ENCODE measurements around the gene MEF2C.
"Not testable (repeated sequence)": the region's sequence is repeated elsewhere in the genome, so short reads cannot be mapped to it uniquely, and the experiment has no call there.

Gene MEF2C

DNA sequence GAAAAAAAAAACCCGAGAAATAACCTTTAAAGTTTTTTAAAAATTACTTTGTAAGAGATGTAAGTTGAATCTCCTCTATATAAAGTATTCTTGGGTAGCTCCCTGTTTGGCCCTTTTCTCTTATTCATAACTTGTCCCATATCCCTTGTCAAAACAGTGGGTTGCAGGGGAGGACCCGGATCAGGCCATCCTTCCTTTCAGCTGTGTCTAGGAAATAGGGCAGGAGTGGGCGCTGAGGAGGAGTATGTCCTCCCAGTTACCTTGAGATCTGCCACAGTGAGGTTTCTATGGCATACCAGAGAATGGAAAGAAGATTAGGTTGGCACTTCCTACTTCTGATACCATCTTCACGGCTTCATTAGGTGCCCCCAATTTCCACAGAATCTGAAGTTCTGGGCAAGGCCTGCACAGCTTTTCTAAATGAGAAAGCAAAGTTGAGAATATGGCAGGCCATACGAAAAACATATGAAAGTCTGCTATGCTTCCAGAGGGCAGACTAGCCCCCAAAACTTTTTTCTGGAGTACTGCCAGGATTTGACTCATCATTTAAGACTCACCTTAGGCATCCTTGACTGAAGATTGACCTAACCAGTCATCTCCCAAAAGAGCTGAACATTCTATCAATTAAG, 20.3 kb downstream of the MEF2C start:
- no peak for DNase-seq (ENCODE audit: low read depth in 2 of 2)

DNA sequence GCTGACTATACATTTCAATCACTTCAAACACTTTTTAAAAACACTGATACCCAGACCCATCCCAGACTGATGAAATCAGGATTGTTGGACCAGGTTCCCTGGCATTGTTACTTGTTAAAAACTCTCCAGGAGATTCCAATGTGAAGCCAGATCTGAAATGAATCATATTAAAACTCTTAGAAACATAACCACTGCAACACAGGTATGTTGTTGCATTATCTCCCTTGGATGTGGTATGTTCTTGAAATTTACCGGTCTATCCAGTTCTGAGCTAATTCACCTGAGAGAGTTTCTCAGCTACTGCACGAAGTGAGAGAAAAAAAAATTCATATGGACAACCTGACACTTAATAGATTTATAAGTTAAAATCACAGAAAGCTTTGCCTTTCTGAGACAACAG, 21.8 kb downstream of the MEF2C start:
- DNase-seq (ENCODE audit: low read depth in 2 of 2), result no peak

DNA sequence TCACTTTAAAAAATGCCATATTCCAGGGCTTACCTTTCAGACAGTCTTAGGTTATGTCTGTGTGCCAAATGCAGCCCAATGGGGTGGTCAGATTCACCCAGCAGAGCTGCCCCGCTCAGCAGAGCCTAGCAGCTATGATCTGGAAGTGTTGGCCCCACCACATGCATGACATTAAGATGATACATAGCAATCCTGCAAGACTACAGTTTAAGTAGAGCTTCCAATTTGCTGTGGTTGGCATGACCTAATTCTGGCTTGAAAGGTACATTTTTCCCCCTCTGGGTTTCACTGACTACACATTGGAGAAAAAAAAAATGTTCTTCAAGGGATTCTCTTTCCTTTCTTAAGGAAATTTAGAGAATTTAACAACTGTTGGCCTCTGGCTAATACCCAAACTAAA, 22.5 kb downstream of the MEF2C start:
- DNase-seq (ENCODE audit: low read depth in 2 of 2), result no peak

DNA sequence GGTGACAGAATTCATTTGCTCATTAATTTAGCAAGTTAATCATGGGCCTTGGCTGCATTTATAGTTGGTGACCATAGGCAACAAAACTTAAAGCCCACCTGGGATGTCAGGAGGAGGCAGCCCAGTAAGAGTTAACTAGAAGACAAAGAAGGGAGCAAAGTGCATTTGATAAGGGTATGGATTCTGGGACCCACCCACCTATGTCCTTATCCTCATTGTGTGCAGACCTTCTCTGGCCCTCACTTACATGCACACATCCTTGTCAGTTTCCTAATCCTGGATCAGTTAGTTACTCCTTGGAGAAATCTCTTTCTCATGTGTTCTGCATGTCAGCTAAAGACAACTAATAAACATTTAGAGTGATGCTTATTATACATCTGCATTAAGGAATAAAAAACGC, 24.6 kb downstream of the MEF2C start:
- no peak for DNase-seq (ENCODE audit: low read depth in 2 of 2)

DNA sequence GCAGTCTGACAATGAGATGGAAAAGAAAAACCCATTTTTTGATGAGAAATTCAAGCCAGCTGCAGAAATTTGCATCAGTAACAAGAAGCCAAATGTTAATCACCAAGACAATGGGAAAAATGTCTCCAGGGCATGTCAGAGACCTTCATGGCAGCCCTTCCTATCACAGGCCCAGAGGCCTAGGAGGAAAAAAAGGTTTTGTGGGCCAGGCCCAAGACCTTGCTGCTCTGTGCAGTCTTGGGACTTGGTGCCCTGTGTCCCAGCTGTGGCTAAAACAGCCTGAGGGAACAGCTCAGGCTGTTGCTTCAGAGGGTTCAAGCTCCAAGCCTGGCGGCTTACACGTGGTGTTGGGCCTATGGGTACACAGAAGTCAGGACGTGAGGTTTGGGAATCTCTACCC, 26.6 kb downstream of the MEF2C start:
- not testable (repeated sequence) for DNase-seq (ENCODE audit: low read depth in 2 of 2)

DNA sequence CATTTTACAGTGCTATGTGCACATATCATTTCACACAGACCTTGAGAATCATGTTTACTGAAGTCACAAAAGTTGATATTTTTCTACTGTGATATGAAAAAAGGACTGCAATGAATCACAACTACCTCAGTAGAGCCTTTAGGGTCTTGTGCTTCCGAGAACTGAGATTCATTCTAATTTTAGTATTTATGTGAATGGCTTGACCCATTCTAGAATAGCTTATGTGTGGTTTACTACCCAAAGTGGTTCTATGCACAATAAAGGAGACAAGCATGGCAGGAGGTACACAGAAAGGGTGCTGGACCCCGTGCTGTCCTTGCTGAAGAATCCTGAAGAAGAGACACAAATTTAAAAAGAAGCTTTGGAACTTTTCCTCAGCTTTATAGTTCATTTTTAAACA, 28.2 kb downstream of the MEF2C start:
- DNase-seq (ENCODE audit: low read depth in 2 of 2), result no peak

DNA sequence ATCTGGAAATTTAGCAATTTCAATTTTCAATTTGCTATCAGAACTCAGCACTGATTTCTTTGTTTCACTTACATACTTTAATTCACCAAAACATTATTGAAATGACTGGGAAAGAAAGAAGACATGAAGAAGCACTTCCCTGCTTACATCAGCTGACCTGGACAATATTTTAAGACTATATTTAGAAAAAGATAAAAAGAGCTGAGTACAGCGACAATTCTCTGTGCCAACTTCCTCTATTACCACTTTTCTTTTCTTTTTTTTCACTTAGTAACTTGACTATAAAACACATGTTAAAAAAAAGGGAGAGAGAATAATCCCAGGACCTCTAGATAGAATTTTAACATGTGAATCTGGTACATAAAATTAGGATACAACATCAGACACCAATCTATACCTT, 35.6 kb downstream of the MEF2C start:
- no peak for DNase-seq (ENCODE audit: low read depth in 2 of 2)

DNA sequence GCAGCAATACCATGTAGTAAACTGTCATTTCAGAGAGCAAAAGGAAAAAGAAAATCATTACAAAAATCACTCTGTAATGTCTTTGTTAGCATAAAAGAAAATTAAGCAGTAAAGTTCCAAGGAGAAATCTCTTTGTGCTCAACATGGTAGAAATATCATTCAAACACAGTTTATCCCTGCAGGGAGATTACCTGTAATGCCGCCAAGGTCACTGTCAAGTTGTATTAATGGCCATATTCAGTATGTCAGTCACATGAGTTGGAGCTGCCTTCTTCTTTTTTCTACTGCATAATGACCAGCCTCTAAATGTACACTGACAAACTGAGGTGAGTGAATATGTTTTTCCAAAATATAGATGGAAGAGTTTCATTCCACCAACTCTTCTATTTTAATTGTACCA, 36.5 kb downstream of the MEF2C start:
- DNase-seq (ENCODE audit: low read depth in 2 of 2), result no peak

DNA sequence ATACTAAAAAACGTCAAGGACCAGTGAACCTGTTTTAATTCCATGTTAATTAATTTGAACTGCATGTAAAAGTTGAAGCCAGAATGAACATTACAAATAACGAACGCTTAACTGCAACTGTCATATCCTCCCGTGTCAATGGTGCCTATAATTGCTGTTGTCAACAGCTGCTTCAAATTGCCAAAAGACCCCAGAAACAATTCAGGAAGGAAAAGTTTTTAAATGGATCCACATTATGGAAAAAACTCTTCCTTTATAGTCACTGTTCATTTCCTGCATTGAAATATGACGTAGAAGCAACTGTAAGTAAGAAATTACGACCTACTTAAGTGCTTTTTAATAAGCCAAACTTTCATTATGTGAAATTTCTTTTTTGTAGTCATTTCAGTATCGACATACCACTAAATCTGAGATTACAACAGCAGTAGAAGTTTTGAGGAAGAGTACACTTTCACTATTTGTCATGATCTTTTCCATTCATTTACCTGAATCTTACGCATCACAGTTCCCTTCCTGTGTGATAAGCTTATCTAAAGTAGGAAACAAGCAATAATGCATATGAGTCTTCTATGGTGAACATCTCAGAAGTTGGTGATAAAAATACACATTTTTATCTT, 37.8 kb downstream of the MEF2C start:
- no peak for DNase-seq (ENCODE audit: low read depth in 2 of 2)

DNA sequence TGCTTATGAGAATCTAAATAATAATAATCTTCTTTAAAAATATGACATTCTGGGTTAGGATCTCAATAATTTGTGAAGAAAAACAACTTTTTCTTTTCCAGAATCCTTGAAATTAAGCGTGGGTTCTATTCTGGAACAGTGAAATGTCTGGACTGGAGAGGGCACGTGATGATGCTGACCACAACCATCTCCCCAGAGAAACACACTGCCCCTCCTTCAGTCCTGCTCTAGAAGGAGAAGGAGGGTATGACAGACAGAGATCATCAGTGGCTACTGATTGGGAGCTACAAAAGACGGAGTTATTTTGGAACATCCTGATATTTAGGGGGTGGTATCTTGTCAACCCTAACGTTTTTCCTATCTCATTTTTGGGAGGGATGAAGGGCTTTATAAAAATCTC, 40.2 kb downstream of the MEF2C start:
- no peak for DNase-seq (ENCODE audit: low read depth in 2 of 2)

DNA sequence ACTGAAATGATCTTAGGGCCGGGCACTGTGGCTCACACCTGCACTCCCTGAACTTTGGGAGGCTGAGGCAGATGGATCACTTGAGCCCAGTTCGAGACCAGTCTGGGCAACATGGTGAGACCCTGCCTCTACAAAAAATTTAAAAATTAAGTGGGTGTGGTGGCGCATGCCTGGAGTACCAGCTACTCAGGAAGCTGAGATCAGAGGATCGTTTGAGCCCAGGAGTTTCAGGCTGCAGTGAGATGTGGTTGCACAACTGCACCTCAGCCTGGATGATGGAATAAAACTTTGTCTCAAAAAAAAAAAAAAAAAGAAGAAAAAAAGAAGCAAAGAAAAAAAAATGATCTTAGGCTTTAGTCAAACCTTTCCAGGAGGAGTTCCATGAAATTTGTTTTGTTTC, 41.8 kb downstream of the MEF2C start:
- no peak for DNase-seq (ENCODE audit: low read depth in 2 of 2)

DNA sequence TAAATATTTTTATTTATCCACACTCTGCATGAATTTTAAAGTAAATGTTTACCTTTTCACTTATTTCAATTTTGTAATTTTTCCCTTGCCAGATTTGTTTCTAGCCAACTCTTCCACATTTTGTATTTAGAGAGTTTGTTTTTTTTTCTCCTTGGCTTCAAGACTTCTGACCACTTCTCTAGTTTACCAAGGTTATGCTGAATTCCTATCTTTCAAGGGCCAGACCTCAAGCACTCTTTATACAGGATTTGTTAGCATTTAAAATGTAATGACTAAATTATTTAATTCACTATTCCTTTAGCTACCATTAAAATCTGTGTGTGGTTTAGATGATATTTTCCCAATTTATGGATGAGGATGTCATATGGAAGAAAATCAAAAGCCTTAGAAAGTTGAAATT, 42.5 kb downstream of the MEF2C start:
- DNase-seq (ENCODE audit: low read depth in 2 of 2), result no peak

DNA sequence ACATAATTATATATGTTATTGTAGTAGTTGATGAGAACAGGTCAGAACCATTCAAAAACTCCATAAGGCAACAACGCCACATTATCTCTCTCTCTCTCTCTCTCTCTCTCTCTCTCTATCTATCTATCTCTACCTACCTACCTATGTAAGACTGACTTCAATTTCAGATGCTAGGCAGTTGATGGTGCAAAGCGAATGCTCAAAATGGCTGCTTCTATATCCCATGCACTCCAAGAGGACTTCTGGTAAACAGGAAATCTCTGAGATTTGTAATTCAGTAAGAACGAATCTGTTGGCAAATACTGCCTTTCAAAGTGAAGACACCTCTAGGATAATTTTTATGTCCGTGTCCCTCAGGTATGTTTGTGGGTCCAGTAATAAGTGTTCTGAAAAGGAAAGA, 43.7 kb downstream of the MEF2C start:
- DNase-seq (ENCODE audit: low read depth in 2 of 2), result no peak

DNA sequence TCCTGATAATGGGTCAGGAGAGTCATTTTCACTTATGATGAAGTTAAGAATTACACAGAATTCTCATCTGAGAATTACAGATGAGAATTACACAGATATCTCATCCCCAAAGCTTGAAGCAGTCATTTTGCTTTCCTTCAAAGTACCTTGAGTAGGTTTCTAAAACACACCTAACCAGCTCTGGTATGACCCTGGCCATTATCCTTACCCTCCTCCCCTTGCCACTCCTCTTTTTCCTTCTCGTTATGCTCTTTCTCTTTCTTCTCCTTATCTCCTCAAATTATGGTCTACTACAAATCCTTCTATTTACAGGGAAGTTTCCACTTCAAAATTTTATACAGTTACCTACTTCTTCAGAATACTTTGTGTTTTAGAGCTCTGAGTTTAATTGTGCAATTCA, 44.5 kb downstream of the MEF2C start:
- no peak for DNase-seq (ENCODE audit: low read depth in 2 of 2)

DNA sequence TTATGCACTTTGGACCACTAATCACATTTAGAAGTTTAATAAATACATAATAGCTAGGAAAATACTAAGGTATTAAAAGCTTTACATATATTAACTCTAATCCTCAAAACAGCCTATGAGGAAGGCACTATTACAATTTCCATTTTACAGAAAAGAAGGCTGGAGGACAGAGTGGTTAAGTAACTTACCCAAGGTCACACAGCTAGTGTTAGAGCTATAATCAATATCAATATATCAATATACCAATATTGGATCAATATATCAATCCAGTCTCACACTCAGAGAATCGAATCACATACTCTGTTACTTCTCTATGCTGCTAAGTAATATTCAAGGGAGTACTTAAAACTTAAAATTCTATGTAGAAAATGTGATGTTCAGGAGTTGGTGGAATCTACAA, 45.2 kb downstream of the MEF2C start:
- no peak for DNase-seq (ENCODE audit: low read depth in 2 of 2)

DNA sequence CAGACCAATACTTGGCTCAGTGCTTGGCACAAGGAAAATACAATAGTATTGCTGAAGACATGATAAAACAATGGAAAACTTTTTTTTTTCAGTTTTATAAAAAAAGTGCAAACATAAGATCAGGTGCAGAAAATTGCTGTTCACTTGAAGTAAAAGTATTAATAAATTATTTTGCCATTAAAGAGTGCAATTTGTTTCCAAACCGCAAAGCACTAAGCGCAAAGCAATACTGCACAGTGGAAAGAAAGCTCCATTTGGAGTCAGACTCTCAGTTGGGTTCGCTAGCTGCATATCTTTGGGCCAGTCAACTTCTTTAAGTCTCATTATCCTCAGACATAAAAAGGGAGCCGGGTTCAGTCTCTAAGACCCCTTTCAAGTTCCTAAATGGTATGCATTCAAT, 45.8 kb downstream of the MEF2C start:
- no peak for DNase-seq (ENCODE audit: low read depth in 2 of 2)

DNA sequence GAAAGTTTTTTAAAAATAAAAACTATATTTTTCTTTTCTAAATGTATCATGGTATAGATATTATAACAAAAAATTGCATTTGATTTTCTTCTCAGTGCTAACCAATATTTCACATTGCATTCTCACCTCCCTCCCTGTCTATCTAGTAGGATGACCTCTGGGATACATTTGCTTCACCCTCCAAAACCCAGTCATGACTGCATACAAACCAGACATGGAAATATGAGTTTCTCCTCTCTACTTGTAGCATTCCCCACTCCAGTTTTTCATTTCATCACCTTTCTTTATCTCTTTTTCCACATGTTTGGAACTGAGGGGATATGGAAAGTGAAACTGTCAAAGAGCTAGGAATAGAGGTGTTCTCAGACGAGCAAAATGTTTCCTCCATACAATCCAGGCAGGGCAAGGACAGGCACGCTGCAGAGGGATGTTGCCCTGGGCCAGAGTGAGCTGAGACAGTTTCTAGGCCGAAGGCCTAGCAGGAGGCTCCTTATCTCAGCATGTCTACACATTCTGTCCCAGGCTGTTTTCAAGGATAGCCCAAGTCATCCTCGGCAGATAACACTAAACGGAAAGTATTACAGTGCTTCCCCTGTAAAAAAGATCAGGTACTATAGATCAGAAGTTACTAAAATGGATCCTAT, 46.7 kb downstream of the MEF2C start:
- no peak for DNase-seq (ENCODE audit: low read depth in 2 of 2)

DNA sequence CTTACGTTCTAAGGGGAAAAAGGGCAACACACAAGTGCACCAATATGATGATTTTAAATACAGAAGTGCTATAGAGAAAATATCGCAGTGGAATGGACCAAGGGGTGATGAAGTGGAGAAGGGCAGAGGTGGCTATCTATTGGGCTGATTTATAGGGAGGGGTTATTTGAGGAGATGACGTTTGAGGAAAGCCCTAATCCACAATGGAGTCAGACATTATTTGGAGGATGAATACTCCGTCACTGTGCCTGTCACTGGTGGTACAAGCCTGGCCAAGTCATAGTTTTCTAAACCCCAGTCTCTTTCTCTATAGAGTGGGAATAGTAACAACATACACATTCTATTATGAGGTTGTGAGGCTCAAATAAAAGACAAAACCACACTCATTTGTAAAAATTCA, 48.5 kb downstream of the MEF2C start:
- DNase-seq (ENCODE audit: low read depth in 2 of 2), result no peak

DNA sequence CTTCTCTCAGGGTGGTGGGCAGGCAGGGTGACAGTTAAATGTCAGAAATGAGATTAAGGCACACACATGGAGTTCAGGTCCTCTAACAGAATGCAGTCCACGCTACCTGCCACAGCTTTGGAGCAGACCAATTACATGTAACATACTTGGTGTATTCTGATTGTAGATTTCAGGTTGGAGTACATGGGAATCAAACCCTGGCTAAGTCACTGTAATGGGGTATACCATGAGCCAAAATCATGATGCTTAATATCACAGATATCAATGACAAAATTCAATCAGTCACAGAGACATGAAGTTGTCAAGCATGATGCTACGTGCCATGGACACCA, 48.9 kb downstream of the MEF2C start:
- DNase-seq (ENCODE audit: low read depth in 2 of 2), result no peak

DNA sequence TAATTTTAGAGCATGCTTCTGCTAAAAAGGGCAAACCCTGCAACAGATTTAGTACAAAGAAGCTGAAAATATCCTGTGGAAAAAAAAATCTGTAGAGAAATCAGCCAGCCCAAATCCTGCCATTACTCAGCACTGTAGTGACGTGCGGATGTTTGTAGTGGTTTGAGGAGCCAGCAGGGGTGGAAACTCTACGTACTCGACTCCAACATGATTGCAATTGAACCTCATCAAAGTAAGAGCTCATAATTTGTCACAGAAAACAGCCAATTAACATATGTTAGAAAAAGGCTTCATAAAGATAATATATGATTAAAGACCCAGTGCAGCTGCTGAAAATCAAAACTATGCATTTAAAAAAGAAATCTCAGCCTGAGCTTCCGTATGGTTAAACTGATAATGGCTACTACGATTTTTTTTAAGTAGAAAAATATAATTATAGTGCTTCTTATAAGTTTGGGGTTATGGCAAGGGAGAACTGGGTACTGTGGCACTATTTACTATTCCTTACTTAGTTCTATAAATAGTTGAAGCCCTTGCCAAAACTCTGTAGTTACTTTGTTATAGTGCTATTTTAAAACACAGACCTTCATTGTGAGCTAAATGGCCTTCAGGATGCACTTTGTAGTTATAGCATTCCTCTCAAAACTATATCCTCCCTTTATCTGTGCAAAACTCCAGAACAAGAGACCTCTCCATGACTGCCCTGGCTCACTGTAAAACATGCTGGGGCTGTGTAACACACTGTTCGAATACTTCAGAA, 49.4 kb downstream of the MEF2C start:
- DNase-seq (ENCODE audit: low read depth in 2 of 2), result peak in 1 of 2 donors; percentile 2

DNA sequence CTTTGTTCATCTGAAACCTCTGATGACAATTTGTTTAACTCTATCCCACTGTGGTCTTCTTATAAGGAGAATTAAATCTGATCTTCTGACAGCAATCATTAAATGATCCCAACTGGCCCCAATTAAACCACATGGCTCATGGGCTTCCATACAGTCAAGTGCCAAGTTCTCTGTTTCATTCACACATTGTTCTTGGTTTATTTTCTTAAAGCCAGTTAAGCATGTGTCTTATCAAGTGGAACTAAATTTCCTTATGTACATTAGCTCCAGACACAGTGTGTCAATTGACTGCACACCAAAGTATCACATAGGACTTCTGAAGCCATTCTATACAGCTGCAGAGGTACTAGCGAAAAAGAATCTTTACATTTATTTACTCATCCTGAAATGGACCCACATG, 51.2 kb downstream of the MEF2C start:
- DNase-seq (ENCODE audit: low read depth in 2 of 2), result no peak

DNA sequence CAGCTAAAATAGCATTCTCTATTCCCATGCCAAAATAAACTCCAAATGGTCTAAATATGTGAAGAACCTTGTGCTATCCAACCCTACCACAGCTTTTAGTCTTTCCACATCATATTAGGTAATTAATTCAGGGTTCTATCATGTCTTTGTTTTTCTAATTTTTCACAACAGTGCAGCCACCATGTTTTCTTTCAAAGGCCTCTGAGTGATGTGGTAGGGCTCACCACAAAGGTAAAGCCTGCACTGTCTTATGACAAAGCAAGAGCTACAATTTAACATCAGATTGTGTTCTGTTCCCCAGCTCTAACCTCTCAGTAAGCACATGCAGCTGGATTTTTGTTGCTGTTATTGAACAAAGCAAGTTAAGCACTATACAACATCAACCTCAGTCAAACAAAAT, 52.4 kb downstream of the MEF2C start:
- no peak for DNase-seq (ENCODE audit: low read depth in 2 of 2)

DNA sequence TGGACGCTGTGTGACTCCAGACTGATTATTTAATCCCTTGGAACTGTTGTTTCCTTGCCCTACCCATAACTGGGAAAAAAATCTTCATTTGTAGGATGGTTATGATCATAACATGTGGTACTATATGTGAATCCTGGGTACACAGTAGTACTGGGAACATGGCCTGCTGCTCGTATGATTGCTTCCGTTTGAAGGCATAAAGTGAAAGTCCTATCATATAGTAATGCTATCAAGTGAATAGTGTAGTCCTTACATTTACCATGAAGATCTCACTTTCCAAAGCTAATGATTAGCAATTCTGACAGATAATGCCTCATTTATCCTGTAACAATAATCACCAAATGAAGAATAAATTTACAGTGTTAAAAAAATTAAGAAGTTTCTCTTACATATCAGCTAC, 53.2 kb downstream of the MEF2C start:
- no peak for DNase-seq (ENCODE audit: low read depth in 2 of 2)
